ENCODE measurements around the gene OTULIN.

DNA sequence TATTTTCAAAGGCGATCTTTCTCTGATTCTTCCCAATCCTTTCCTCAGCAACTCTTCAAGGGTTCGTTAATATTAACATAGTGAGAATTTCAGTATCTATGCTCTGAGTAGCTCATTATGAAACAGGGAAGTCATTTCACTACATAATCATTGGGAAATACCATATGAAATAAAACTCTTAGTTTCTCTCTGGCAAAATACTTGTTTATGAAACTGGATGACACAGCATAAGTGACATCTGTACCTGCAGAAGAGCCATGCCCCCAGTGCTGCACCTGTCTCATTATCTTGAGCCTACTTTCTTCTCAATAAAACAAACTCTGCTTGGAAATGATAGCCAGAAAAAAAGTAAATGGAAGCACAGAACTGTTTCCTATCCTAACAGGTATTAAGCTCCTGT, 33.8 kb upstream of the OTULIN start:
- TF ChIP-seq, protein P1, sequence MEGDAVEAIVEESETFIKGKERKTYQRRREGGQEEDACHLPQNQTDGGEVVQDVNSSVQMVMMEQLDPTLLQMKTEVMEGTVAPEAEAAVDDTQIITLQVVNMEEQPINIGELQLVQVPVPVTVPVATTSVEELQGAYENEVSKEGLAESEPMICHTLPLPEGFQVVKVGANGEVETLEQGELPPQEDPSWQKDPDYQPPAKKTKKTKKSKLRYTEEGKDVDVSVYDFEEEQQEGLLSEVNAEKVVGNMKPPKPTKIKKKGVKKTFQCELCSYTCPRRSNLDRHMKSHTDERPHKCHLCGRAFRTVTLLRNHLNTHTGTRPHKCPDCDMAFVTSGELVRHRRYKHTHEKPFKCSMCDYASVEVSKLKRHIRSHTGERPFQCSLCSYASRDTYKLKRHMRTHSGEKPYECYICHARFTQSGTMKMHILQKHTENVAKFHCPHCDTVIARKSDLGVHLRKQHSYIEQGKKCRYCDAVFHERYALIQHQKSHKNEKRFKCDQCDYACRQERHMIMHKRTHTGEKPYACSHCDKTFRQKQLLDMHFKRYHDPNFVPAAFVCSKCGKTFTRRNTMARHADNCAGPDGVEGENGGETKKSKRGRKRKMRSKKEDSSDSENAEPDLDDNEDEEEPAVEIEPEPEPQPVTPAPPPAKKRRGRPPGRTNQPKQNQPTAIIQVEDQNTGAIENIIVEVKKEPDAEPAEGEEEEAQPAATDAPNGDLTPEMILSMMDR (conservative IDR thresholded peaks at IDR 0.05; ENCODE audit: low read length): no peak
- no peak for TF ChIP-seq EZH2phosphoT487 (IDR thresholded peaks at IDR 0.05; ENCODE audit: borderline replicate concordance)
